Lower lobe of right lung (tissue), 2 donors: ENCODE results near the gene ING5. TPM values are rescaled to one million over a fixed set of nuclear protein-coding genes. Genes with fewer than 3 reads are reported as not detected.
"Not testable (repeated sequence)": the region's sequence is repeated elsewhere in the genome, so short reads cannot be mapped to it uniquely, and the experiment has no call there.

ENCODE experiments used
- ATAC-seq, 2 donors: fragments of 200-7000 bp; cut with Tn5 transposase; one replicate each; pipeline ENCODE4 v1.9.1; 2020 to 2022; ENCODE audit warnings: mild to moderate bottlenecking in 2 of 2, moderate library complexity in 2 of 2
- DNase-seq: peaks from one replicate; pipeline ENCODE4 v3.0.0-alpha.2; 2020
- H3K27ac ChIP-seq: fragments of 200-600 bp; one replicate; pipeline ENCODE4 v1.8.0; 2022
- H3K27me3 ChIP-seq: fragments of 200-600 bp; one replicate; pipeline ENCODE4 v1.8.0; 2022; ENCODE audit warnings: low read depth
- H3K36me3 ChIP-seq: fragments of 200-600 bp; one replicate; pipeline ENCODE4 v1.8.0; 2022; ENCODE audit warnings: mild to moderate bottlenecking
- H3K4me1 ChIP-seq: fragments of 200-600 bp; one replicate; pipeline ENCODE4 v1.8.0; 2022
- H3K4me3 ChIP-seq: fragments of 200-600 bp; one replicate; pipeline ENCODE4 v1.8.0; 2022; ENCODE audit warnings: mild to moderate bottlenecking
- H3K9me3 ChIP-seq: fragments of 200-600 bp; one replicate; pipeline ENCODE4 v1.8.0; 2022
- intact Hi-C: fragments of 100-400 bp; cut with DNase I; formaldehyde crosslinking; loops from one replicate; pipeline ENCODE4 v1.11.0; 2022
- total RNA-seq: library from RNA; stranded (reverse); fragmentation: NEBNext Ultra II Directional; extraction: Animal tissue kit (Norgen Biotek cat#: 25700); gene quantifications from one replicate; pipeline ENCODE4 v1.2.1, GENCODE V29; 2021
- TF ChIP-seq, protein P1 (sequence below): fragments of 200-600 bp; IDR thresholded peaks from one replicate; pipeline ENCODE4 v1.8.0; 2022; ENCODE audit warnings: antibody characterized with exemption, mild to moderate bottlenecking
- donor health status: DM: no; HTN: yes; CAD: no; lungs with severe emphysema.

Gene ING5
- total RNA-seq, 1 donor from 2014 or later = 36.5 TPM

DNA sequence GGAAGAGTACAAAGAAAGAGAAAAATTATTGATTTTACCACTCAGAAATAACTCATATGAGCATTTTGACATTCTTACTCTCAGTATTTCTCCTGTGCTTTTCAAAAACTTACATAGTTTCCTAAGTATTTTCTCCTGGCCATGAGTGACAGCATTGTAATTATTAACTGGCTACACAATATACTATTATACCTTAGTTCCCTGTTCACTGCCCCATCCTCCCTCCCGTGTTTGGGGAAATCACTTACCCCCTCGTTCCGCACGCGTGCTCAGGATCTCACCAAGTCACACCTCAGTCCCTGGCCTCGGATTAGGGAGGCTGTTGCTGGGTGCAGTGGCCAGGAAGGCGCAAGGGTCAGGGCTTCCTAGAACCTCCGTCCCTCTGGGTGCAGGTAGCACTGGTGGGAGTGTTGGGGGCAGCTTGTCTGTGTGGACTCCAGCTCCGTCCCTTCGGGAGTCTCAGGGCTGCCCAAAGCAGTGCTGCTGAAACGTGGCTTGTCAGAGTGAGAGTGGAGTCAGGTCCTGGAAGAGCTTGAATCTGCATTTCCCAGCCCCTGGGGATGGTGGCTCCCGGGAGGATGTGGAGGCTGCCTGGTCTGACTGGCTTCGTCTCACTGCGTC, 41.1 kb upstream of the ING5 start:
- H3K9me3 ChIP-seq = no peaks in the 10 kb centered on the region
- H3K4me1 ChIP-seq = no peaks in the 10 kb centered on the region
- H3K27me3 ChIP-seq = no peaks in the 10 kb centered on the region
- no peak overlapping the region for H3K27ac ChIP-seq
- intact Hi-C loops = no loop called here
- no peak overlapping the region for H3K4me3 ChIP-seq
- ATAC-seq (no peak), DNase-seq (no peak)
- peaks cover 64% of the 10 kb centered on the region for H3K36me3 ChIP-seq
- TF ChIP-seq, protein P1, sequence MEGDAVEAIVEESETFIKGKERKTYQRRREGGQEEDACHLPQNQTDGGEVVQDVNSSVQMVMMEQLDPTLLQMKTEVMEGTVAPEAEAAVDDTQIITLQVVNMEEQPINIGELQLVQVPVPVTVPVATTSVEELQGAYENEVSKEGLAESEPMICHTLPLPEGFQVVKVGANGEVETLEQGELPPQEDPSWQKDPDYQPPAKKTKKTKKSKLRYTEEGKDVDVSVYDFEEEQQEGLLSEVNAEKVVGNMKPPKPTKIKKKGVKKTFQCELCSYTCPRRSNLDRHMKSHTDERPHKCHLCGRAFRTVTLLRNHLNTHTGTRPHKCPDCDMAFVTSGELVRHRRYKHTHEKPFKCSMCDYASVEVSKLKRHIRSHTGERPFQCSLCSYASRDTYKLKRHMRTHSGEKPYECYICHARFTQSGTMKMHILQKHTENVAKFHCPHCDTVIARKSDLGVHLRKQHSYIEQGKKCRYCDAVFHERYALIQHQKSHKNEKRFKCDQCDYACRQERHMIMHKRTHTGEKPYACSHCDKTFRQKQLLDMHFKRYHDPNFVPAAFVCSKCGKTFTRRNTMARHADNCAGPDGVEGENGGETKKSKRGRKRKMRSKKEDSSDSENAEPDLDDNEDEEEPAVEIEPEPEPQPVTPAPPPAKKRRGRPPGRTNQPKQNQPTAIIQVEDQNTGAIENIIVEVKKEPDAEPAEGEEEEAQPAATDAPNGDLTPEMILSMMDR = no peak

DNA sequence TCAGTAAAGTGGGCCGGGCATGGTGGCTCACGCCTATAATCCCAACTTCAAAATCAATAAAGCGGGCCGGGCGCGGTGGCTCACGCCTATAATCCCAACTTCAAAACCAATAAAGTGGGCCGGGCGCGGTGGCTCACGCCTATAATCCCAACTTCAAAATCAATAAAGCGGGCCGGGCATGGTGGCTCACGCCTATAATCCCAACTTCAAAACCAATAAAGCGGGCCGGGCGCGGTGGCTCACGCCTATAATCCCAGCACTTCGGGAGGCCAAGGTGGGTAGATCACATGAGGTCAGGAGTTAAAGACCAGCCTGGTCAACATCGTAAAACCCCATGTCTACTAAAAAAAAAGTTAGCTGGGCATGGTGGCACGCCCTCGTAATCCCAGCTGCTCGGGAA, 39.1 kb upstream of the ING5 start:
- H3K4me1 ChIP-seq, ATAC-seq, DNase-seq, H3K27ac ChIP-seq, H3K9me3 ChIP-seq, H3K27me3 ChIP-seq, intact Hi-C loops, H3K4me3 ChIP-seq: not testable (repeated sequence)
- peaks cover 64% of the 10 kb centered on the region for H3K36me3 ChIP-seq

DNA sequence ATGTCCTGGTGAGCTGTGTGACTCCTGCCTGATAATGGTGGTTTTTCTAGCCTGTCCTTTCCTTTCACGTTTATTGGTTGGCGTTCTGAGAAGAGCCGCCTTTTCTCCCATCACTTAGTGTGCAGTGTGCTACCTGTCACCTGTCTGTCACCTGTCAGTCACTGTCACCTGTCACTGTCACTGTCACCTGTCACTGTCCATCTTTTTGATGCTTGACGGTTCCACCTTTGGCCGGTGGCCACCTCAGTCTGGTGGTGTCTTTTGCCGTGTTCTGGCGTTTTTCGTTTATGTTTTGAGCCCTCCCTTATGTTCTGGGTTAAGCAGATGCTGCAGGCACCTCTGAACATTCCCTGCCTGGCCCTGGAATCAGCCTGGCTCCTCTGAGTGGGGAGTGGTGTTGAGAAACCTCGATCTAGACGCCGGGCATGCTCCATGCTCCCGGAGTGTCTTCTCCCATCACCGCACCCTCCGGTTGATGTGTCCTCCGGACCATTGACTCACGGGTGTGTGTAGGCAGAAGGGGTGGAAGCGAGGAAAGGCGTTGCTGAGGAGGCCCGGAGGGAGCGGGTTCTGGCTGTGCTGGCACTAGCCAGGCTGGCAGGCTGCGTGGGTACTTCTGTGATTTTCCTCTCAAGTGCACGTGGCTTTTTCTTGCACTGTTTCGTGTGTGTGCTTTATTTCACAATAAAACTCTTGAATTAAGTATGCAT, 36.0 kb upstream of the ING5 start:
- Histone ChIP-seq H3K36me3 (peaks cover 65% of the 10 kb centered on the region), H3K27ac (no peak overlapping the region), H3K4me3 (no peak overlapping the region), H3K27me3 (no peaks in the 10 kb centered on the region), H3K9me3 (no peaks in the 10 kb centered on the region), H3K4me1 (no peaks in the 10 kb centered on the region)
- ATAC-seq (no peak), DNase-seq (no peak)
- intact Hi-C loops = no loop called here
- TF ChIP-seq, protein P1 = no peak

DNA sequence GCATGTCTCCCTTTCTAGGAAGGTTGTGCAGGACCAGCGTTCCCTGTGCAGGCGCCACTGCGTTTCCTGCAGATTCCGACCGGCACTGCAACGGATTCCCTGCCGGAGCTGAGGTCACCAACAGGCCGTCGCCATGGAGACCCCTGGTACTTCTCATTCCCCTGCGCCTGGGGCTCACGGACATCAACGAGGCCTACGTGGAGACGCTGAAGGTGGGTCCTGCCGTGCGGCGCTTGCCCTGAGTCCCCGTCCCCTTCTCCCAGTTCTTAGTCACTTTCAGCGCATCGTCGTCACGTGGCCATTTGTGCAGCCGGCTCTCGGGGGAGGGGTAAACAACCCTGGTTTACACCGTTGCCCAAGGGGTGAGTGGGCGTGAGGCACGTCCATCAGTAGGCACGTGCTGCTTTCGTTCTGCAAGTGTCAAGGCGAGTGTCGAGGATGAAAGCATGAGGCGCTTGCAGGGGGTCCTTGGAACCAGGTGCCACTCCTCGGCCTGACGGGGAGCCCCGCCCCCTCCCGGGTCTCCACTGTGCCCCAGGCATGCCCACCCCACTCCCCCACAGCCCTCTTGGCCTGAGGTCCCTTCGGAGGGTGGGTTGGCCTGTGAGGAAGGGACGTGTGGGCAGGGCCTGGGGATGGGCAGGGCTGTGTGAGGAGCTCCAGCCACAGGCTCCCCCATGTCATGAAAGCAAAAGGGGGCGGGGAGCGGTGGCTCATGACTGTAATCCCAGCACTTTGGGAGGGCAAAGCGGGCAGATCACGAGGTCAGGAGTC, 35.0 kb upstream of the ING5 start:
- Histone ChIP-seq H3K27me3 (no peaks in the 10 kb centered on the region), H3K9me3 (no peaks in the 10 kb centered on the region), H3K4me3 (no peak overlapping the region), H3K27ac (no peak overlapping the region), H3K36me3 (peaks cover 66% of the 10 kb centered on the region), H3K4me1 (no peaks in the 10 kb centered on the region)
- intact Hi-C loops = no loop called here
- TF ChIP-seq, protein P1 = no peak
- DNase-seq (no peak), ATAC-seq (no peak)

DNA sequence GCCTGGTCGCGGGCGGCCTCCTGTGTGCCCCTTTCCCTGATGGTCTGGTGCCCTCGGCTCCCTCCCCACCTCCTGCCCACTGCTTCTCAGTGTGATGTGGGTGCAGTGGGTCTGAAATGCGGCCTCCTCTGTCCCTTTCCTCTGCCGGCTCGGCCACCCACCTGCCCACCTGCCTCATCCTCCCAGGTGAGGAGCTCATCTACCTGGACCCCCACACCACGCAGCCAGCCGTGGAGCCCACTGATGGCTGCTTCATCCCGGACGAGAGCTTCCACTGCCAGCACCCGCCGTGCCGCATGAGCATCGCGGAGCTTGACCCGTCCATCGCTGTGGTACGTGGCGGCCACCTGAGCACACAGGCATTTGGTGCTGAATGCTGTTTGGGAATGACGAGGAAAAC, 33.5 kb upstream of the ING5 start:
- Histone ChIP-seq H3K4me3 (no peak overlapping the region), H3K27me3 (no peaks in the 10 kb centered on the region), H3K36me3 (peaks cover 74% of the 10 kb centered on the region), H3K4me1 (no peaks in the 10 kb centered on the region), H3K27ac (no peak overlapping the region), H3K9me3 (no peaks in the 10 kb centered on the region)
- DNase-seq (no peak), ATAC-seq (no peak)
- intact Hi-C loops = no loop called here
- TF ChIP-seq, protein P1 = no peak

DNA sequence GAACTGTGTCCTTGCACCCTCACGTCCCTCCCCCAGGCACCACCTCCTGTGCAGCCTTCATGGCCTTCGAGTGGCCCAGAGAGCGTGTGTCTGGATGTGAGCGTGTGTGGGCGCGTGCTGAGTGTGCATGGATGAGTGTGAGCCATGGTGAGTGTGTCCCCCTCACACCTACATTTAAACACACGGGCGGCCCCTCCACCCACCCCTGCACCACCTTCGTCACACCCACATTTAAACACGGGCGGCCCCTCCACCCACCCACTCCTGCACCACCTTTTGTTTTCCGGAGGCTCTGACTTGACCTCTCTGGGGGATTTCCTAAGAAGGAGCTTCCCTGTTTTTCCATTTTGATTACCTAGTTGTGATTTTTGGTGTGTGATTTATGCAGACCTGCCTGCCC, 33.0 kb upstream of the ING5 start:
- Histone ChIP-seq H3K9me3 (no peaks in the 10 kb centered on the region), H3K36me3 (peaks cover 79% of the 10 kb centered on the region), H3K4me3 (no peak overlapping the region), H3K4me1 (no peaks in the 10 kb centered on the region), H3K27ac (no peak overlapping the region), H3K27me3 (no peaks in the 10 kb centered on the region)
- no peak for ATAC-seq
- DNase-seq = no peak
- intact Hi-C loops = no loop called here
- TF ChIP-seq, protein P1 = no peak
